D721Med (cell line): ENCODE results near the gene AGGF1.
A peak's percentile ranks its signal among the peaks of the same experiment; 100 is the strongest.

Source experiments
- DNase-seq: peaks from one replicate; pipeline ENCODE4 v3.0.0; 2011; ENCODE audit warnings: low spot score; ENCODE audit not compliant: insufficient read length
- FAIRE-seq: peaks from 2 replicates; lab custom pipeline; 2011; peaks lifted over from hg19 to GRCh38; lab: Jason Lieb, UNC
- CTCF ChIP-seq: IDR thresholded peaks from 2 replicates; pipeline ENCODE4 v1.5.1; 2012; ENCODE audit warnings: mild to moderate bottlenecking, control low read depth; ENCODE audit not compliant: insufficient read depth; ENCODE audit errors: missing control alignments

AGGF1 gene, protein sequence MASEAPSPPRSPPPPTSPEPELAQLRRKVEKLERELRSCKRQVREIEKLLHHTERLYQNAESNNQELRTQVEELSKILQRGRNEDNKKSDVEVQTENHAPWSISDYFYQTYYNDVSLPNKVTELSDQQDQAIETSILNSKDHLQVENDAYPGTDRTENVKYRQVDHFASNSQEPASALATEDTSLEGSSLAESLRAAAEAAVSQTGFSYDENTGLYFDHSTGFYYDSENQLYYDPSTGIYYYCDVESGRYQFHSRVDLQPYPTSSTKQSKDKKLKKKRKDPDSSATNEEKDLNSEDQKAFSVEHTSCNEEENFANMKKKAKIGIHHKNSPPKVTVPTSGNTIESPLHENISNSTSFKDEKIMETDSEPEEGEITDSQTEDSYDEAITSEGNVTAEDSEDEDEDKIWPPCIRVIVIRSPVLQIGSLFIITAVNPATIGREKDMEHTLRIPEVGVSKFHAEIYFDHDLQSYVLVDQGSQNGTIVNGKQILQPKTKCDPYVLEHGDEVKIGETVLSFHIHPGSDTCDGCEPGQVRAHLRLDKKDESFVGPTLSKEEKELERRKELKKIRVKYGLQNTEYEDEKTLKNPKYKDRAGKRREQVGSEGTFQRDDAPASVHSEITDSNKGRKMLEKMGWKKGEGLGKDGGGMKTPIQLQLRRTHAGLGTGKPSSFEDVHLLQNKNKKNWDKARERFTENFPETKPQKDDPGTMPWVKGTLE

DNA sequence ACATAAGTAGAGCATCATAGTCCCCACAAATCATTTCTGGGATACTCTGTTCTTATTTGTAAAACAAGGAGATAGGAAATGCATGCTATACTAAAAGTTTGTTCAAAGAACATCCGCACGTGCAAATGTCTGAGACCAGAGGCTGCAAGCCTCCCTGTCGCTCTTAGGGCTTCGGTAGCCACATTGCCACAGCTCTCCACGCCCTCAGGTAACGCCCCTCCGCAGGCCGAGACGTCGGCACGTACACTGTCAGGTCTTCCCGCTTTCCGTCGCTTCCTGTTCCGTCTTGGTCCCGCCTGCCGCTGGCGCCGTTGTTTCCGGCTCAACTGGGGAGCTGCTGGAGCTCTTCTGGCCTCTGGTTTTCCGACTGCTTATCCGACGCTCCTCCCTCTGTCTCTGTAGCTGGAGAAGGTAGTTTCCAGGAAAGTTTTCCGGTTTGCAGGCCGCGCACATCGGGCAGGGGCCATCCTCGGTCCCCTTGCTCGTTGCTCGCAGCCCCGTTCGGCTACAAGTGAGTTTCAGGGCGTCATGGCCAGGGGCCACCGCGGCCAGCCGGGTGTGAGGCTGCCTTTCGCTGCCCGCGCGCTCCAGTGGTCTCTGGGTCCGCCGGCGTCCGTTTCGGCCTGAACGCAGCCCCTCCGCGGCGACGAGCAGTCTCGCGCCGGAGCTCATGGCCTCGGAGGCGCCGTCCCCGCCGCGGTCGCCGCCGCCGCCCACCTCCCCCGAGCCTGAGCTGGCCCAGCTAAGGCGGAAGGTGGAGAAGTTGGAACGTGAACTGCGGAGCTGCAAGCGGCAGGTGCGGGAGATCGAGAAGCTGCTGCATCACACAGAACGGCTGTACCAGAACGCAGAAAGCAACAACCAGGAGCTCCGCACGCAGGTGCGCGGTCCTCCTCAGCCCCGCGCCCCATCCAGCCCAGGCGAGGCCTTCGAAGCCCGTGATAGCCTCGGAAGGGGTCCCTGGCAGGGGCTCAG, at the start of gene AGGF1:
Gene AGGF1 (plus strand): TSS at position 308 of the 975 bp plus-strand sequence. CDS start 363 bp downstream, at position 671.
- no peak for TF ChIP-seq CTCF
- DNase-seq (peak; percentile 40), FAIRE-seq (no peak)

- FAIRE-seq (no peak), DNase-seq (no peak)
- TF ChIP-seq CTCF, result no peak
These were observed 49.6 kb upstream of the AGGF1 start for GRCh38 chr5:76980518-76981144.

- no peak for FAIRE-seq
- no peak for DNase-seq
- TF ChIP-seq CTCF, result no peak
These were observed 47.8 kb upstream of the AGGF1 start for GRCh38 chr5:76982450-76982849.

- no peak for TF ChIP-seq CTCF
- FAIRE-seq, result no peak
- no peak for DNase-seq
These were observed 46.7 kb upstream of the AGGF1 start for GRCh38 chr5:76983468-76983867.

DNA sequence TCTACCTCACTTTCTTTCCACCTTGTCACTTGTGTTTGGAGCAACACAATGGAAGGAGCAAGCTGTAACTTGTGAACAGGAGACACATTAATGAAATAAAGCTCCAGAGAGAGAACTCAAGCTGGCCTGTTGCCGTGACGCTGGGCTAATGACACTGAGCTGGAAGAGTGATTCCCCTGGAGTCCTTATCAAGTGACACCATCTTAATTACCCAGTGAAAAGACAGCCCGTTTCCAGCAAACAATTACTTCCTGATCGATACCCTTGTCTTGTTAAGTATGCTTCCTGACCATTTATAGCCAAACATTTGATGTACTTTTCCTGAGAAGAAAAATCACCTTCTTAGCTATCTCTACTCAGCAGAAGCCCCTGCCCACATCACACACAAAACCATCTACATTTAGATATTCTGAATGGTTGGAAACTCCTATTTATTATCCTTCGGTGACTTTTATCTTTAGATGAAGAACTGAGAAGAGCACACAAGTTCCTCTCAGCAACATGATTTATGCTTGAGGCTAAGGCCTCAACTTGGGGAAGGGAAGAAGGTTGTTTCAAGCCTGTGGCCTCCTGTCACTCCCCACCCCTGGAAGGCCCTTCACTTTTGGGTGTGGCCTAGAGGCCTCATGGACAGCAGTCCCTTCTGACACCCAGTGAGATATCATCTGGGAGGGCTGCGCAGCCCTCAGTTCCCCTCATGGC, 43.2 kb upstream of the AGGF1 start:
- no peak for FAIRE-seq

More for the DNA sequence above, 43.2 kb upstream of the AGGF1 start:
- TF ChIP-seq CTCF, result no peak
- no peak for DNase-seq
